Measurements from ENCODE around the gene CSF3.

- no peak for TF ChIP-seq CTCF (IDR thresholded peaks at IDR 0.05)
- no peak for TF ChIP-seq POLR2A (IDR thresholded peaks at IDR 0.05)
Measured at GRCh38 chr17:40059729-40060475, 44.7 kb downstream of the CSF3 start.

Measured in heart left ventricle (tissue), 13 donors.